Esophagus muscularis mucosa (tissue), 4 donors: ENCODE results near the gene TAMALIN.

ENCODE experiments used
- EP300 ChIP-seq: sonication (generic); formaldehyde crosslinking; IDR thresholded peaks from one replicate; pipeline ENCODE4 v1.6.1; 2017; ENCODE audit warnings: antibody characterized with exemption
- POLR2A ChIP-seq: fragments of 450-650 bp; IDR thresholded peaks from one replicate; pipeline ENCODE4 v1.6.1; 2017; ENCODE audit warnings: antibody characterized with exemption, moderate library complexity, mild to moderate bottlenecking, low read depth
- POLR2AphosphoS5 ChIP-seq, 2 donors: sonication (generic); formaldehyde crosslinking; IDR thresholded peaks; one replicate each; pipeline ENCODE4 v1.6.1; 2017; ENCODE audit warnings: antibody characterized with exemption in 2 of 2
- TF ChIP-seq, protein P1 (sequence below), 3 experiments: fragments of 200-600 bp in 2 of 3; fragments of 450-650 bp in 1 of 3; sonication (generic) in 2 of 3; IDR thresholded peaks; one replicate each; pipeline ENCODE4 v1.5.1; 2017 to 2019; ENCODE audit warnings: antibody characterized with exemption in 3 of 3, mild to moderate bottlenecking in 2 of 3, moderate library complexity in 1 of 3

- TF ChIP-seq, protein P1, sequence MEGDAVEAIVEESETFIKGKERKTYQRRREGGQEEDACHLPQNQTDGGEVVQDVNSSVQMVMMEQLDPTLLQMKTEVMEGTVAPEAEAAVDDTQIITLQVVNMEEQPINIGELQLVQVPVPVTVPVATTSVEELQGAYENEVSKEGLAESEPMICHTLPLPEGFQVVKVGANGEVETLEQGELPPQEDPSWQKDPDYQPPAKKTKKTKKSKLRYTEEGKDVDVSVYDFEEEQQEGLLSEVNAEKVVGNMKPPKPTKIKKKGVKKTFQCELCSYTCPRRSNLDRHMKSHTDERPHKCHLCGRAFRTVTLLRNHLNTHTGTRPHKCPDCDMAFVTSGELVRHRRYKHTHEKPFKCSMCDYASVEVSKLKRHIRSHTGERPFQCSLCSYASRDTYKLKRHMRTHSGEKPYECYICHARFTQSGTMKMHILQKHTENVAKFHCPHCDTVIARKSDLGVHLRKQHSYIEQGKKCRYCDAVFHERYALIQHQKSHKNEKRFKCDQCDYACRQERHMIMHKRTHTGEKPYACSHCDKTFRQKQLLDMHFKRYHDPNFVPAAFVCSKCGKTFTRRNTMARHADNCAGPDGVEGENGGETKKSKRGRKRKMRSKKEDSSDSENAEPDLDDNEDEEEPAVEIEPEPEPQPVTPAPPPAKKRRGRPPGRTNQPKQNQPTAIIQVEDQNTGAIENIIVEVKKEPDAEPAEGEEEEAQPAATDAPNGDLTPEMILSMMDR (IDR thresholded peaks at IDR 0.05), result no peak
- TF ChIP-seq POLR2AphosphoS5 (IDR thresholded peaks at IDR 0.05) (peak; percentile 53 to 84), POLR2A (peak; percentile 3), EP300 (no peak)
These were observed 45.9 kb downstream of the TAMALIN start for GRCh38 chr12:52052468-52053186.
